NCI-H2171 (cell line): ENCODE results near the gene C2CD2L.
A peak's percentile ranks its signal among the peaks of the same experiment; 100 is the strongest.
"Not testable (repeated sequence)": the region's sequence is repeated elsewhere in the genome, so short reads cannot be mapped to it uniquely, and the experiment has no call there.

ENCODE experiments used
- DNase-seq: peaks from one replicate; lab custom pipeline; 2025; lab: John Stamatoyannopoulos, UW

Gene C2CD2L

DNA sequence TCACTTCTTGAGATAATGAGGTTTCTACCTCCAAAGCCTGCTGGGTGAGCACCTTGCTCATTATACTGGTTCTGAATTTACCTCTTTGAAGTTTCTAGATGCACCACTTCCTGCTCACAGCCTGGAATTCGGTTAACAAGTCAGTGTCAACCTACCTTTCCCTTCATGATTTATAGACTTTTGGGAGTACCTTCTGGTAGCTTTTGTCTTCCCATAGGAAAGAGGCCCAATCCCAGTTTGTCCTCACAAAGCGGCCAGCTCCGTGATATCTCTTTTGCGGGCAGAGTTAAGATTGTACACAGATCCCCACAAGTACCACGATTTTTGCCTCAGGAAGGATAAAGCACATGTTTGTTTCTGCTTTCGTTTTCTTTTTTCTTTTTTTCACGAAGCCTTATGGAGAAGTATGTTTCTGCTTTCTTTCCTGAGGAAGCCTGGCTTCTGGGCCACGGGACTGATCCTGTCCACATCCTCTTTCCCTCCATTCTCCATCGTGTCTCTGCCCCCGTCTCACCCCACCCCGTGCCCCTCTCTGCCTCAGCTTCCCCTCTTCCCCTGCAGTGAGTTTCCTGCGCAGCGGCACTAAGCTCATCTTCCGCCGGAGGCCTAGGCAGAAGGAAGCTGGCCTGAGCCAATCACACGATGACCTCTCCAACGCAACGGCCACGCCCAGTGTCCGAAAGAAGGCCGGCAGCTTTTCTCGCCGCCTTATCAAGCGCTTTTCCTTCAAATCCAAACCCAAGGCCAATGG is 8.5 kb downstream of the C2CD2L start:
- DNase-seq: no peak

DNA sequence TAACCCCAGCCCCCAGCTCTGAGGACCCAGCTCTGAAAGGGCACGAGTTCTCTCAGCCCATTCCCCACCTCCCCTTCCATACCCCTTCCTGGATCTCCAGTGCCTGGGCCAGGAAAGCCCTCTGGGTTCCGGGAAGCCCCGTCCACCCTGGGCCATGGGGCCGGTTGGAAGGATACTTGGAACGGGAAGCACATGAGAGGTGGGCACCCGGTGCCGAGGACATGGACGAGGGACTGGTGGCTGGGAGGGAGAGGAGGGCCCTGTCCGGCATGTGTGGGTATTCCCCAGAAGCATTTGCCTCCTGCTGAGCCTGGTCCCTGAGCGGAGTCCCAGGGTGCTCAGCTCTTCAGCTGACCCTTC is 9.1 kb downstream of the C2CD2L start:
- no peak for DNase-seq

DNA sequence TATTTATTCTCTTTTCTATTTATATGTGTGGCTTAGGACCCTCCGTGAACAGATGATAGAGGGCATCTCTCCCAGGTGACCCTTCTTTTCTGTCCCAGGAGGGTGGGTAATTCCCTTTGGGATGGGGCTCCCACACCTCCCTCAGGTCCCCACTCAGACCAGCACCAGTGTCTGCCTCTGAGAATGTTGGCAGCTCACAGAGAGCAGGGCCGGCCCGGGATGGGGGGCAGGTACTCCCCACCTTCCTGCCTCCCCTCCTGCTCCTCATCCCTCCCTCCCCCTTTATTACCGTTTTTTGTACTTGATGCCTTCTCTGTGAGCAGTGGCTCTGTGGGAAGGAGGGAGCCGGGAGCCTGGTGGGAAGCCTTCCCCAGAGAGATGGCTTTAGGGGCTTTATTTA is 9.5 kb downstream of the C2CD2L start:
- no peak for DNase-seq

DNA sequence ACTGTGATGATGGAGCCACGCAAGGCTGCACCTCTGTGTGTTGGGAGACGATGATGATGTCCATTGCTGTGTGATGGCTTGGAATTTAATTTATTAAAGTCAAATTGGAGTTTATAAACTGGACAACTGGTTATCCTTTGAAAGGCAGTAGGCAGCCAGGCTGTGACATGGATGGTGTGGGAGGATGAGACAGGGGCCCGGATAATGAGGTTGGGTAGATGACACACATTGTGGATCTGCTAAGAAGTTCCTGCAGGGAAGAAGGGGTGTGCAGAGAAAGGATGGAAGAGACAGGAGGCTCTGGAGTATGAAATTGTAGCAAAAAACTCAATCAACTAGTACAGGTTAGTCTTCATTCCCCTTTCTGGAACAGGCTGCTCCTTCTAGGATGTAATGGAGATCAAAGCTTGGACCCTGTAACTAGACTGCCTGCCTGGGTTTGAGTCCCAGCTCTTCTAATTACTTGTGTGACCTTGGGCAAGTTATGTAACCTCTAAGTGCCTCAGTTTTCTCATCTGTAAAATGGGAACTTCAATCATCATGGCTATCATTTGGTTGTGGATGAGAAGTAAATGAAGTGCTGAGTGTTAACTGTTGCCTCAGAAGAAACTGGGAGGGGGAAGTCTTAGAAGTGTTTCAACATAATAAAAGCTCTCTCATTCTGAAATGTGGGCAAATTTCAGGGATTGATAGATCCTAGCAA is 10.0 kb downstream of the C2CD2L start:
- DNase-seq: no peak

DNA sequence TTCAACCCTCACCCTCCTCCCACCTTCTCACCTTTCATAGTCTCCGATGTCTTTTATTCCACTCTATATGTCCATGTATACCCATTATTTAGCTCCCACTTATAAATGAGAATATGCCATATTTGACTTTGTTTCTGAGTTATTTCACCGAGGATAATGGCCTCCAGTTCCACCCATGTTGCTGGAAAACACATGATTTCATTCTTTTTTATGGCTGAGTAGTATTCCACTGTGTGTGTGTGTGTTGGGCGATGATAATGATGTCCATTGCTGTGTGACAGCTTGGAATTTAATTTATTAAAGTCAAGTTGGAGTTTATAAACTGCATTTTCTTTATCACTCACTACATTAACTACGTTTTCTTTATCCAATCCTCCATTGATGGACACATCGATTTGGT is 11.1 kb downstream of the C2CD2L start:
- no peak for DNase-seq

DNA sequence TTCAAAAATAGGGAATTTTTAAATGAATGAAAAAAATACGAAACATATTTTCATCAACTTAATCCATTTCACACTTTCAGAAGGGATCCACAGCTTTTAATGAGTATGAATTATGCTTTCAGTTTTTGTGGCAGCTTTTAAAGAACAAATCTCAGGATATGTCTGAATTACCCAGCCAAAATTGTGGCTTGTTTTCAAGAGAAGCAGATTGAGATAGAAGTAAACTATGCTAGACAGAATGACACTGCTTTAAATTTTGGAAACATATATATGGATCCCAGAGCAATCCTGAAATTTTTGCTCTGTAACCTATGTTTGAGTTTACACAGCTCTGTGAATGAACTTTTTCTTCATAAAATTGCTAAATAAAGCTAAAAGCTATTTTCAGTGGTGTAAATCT is 11.8 kb downstream of the C2CD2L start:
- DNase-seq: no peak

DNA sequence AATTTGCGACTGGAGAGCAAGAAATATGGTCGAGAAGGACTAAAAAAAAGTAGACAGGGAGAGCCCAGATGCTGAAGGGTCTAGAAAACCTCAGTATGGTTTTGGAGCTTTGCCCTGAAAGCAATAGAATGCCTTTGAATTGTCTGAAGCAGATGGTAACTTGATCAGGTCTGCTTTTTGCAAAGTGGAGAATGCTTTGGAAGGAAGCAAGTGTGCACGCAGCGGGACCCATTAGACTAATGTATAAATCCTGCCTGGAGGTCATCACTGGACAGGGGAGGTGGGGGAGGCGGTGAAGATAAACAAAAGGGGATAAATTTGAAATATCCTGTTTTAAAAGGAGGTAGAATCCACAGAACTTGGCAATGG is 13.5 kb downstream of the C2CD2L start:
- no peak for DNase-seq

DNA sequence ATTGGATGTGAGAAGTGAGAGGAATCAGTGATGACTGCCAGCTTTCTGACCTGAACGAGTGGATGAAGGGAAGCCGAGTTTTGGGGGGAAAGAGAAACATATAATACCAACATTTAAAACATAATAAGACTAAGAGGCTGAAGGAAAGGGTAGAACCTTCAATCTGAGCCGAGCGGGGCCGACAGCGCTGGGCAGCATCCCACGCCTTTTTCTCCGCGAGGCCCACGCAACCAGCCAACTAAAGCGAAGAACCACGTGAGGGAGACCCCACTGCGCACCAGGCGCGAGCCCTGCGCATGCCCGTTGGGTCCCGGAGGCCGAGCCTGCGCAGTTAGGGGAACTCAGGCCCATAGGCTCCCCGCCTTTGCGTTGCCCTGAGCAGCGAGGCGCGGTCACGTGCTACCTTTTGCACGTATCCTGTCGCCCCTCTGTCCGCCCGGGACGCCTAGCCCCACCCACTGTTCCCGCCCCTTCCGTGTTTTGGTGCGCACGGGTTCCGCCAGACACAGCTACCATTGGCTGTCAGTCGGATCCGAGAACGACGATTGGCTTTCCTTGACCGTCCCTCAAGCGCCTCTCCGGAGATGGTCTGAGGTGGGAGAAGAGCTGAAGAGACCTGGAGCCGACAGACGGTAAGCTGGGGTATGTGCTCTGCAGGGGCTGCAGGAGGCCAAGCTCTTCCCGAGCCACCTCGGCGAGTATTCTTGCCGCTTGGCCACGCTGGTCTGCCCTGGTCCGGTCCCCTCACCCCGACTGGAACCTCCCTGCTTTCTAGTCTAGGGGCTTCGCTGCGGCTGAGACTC is 14.1 kb downstream of the C2CD2L start, which contains the start of gene HINFP:
Gene HINFP (plus strand): TSS at position 573 of the 803 bp plus-strand sequence. CDS start 5,365 bp downstream, outside the sequence.
- DNase-seq: peak; percentile 90

DNA sequence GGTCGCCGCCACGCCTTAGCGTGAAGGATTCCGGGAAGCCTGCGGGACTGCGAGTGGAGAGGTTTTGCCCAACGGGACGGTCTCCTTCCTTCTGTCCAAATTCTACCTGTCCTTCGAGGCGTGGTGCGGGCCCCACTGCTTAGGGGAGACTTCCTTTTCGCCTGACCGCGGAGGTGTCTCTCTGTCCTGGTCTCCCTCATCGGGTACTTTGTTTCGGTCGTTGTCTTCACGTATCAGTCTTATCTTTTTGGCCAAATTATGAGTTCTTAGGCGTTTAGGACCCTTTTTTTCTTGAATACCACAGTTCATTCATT is 14.6 kb downstream of the C2CD2L start:
- no peak for DNase-seq

DNA sequence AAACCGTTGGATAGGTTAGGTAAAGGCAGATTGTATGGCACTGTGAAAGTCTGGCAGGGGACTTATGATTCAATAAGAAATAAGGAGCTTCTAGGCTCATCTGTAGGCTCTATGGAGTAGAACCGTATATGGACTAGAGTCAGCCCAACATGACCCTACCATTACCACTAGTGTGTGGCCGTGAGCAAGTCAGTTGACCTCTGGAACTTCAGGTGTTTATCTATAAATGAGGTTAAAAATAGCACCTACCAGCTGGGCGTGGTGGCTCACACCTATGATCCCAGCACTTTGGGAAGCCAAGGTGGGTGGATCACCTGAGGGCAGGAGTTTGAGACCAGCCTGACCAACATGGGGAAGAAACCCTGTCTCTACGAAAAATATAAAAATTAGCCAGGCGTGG is 18.7 kb downstream of the C2CD2L start:
- DNase-seq: no peak

DNA sequence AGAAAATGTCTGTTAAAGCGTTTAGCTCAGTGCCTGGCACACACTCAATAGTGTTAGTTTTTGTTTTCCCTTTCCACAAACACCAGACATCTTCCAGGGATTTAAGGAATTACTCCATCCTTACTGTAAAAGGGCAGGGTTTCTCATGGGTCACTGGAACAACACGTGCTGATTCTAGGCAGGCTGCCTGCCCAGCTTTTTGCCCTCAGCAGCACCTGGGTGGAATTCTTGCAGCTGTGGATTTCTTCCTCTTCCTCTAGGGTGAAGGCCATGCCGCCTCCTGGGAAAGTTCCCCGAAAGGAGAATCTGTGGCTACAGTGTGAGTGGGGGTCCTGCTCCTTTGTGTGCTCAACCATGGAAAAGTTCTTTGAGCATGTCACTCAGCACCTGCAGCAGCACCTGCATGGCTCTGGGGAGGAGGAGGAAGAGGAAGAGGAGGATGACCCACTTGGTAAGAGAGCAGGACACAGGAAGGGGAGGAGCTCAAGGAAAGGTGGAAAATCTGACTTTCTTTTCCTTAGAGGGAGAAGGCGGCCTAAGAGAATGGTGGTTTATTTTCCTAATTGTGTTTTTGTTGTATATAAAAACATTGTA is 19.6 kb downstream of the C2CD2L start:
- DNase-seq: no peak

DNA sequence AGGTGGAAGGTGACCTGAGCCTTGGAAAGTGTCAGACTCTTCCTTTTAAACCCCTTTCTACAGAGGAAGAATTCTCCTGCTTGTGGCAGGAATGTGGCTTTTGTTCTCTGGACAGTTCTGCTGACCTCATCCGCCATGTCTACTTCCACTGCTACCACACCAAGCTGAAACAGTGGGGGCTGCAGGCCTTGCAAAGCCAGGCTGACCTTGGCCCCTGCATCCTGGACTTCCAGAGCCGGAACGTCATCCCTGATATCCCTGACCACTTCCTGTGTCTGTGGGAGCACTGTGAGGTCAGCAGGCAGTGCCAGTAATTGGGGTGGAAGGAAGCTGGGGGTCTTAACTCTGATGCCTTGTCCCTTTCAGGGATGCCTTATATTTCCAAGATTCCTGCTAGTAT is 23.5 kb downstream of the C2CD2L start:
- DNase-seq: no peak

DNA sequence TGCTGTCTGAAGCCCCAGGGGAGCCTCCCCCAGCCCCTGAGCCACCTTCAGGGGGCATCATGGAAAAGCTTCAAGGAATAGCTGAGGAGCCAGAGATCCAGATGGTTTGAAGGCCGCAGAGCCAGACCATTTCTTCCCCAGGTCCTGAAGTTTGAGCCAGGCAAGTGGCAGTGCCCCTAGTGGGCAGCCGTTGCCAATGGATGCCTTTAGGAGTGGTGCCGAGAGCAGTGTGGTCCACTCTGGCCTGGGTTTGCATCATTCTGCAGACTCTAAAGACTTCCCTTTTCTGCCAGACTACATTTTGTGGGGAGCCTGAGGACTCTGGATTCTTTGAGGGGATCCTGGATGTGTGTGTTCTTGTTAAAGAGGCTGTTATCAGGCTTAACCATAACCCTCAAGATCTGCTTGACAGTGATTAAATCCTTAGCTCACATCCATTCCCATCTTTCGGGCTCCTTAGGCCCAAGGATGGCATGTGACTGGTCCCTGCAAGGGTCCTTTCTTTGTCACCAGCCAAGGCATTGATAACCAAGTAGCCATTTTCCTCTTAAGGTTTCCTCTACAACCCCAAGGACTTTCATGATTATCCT is 27.3 kb downstream of the C2CD2L start:
- DNase-seq: no peak

DNA sequence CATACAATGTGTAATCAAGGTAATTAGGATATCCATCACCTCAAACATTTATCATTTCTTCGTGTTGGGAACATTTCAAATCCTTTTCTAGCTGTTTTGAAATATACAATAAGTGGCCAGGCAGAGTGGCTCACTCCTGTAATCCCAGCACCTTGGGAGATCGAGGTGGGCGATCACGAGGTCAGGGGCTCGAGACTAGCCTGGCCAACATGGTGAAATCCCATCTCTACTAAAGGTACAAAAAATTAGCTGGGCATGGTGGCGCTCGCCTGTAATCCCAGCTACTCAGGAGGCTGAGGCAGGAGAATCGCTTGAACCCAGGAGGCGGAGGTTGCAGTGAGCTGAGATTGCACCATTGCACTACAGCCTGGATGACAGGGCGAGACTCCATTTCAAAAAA is 32.1 kb downstream of the C2CD2L start:
- not testable (repeated sequence) for DNase-seq

DNA sequence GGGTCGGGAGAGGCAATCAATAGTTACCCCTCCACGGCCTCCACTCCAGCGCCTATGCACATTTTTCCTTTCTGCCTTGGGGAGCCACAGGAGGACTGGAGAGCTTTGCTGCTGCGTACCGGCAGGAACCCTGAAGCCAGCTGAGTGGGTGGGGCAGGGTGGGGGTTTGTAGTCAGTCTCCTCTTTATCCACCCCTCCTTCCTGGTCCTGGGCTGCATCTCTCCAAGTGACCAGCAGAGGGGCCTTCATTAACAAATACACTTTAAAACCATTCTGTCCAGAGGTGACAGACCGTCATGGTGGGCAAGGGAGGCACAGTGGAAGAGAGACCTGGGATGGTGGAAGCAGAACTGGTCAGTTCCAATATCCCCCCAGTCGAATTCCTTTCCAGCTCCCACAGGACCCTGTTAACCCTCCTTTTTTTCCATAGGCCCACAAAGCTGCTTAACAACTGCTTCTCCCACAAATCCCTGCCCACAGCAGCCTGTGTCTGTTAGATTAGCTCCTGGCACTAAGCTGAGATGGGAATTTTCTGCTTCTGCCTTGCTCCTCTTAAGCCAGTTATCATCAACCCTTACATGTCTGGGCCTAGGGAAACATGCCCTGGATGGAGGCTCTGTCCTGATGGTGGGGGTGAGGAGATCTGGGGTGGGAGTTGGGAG is 37.8 kb downstream of the C2CD2L start:
- DNase-seq: no peak

DNA sequence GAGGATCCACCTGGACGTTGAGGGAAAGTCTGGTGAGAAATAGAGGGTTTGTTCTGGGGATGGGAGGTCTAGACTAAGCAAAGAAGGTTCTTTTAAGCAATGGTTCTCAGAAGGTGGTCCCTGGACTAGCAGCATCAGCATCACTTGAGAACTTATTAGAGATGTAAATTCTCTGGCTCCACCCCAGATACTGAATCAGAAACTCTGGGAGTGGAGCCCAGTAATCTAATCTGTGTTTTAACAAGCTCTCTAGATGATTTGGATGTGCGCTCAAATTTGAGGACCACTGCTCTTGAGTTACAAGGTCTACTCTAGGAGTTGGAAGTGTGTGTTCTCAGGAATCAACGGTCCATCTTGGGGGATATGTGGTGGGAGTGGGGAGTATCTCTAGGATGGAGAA is 38.4 kb downstream of the C2CD2L start:
- DNase-seq: no peak

DNA sequence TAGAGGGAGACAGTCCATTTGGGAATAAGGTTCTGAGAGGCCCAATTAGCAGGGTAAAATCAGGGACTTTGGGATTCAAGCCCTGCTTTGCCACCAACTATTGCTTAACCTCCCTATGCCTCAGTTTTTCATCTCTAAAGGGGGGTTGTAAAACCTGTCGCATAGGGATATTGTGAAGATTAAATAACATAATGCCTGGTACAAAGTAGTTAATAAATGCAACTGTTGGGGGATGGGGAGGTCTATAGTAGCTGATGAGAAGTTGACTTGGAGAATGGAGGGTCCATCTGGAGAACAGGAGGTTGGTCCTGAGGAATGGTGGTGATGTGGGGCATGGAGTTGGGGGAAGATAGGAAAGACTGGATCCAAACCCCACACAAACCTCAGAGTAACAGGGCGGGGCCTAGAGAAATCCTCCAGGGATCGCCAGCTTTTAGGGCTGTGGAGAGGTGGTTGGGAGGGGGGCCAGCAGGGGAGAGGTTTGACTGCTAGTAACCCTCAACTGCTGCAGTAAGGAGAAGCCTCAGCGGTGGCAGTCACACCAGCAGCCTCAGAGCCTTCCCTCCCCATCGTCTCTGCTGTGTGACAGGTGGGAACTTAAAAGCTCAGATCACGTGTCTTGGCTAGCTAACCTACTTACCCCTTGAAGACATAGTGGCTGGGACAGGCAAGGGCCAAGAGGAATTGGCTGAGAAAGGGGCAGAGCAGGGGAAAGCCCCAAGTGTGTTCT is 40.6 kb downstream of the C2CD2L start:
- peak; percentile 10 for DNase-seq

DNA sequence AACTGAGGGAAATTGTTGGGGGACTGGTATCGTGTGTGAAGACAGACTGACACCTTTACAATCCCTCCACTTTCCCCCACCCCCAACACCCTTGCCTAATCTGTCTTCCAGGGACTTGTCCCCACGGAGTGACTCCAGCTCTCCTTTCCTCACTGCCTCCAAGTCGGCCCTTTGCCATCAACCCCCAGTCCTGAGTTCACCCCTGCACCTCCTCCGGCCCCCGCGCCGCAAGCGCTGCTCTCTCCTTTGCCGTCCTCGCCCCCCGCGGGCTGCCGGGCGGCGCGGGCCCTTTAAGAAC is 41.5 kb downstream of the C2CD2L start:
- DNase-seq: no peak

DNA sequence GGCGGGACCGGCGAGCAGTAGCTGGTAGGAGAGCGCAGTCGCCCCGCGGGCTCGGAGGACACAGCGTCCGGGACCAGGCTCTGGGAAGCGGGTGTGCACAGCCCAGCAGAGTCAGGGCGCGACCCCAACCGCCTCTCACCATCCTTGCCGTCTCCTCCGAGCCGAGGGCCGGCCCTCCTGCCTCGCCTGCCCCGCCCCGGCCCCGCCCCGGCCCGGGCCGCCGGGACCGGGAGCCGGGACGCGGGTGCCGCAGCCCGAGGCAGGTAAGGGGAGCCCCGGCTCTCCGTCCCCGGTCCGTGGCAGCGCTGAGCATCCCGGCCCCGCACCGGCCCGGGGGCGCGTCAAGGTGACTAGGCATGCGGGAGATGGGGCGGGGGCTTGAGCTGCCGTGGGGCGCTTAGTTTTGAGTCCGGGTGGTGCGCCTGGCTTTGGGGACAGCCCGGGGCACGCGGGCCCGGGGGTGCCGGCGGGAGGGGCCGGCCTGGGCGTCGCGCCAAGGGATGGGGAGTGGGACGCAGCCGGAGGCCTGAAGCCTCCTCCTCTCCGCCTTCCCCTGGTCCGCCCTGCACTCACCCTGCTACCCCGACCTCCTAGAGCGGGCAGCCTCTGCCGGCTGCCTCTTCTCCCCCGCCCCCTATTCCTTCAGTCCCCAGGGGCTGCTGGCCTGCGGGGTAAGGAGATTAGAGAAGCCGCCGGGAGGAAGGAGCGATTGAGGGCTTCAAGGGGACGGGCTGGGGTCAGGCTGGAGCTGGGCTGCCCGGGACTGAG is 42.1 kb downstream of the C2CD2L start, which contains the start of gene ABCG4:
Gene ABCG4 (plus strand): TSS at position 35 of the 768 bp plus-strand sequence. CDS start 914 bp downstream, outside the sequence.
- no peak for DNase-seq

DNA sequence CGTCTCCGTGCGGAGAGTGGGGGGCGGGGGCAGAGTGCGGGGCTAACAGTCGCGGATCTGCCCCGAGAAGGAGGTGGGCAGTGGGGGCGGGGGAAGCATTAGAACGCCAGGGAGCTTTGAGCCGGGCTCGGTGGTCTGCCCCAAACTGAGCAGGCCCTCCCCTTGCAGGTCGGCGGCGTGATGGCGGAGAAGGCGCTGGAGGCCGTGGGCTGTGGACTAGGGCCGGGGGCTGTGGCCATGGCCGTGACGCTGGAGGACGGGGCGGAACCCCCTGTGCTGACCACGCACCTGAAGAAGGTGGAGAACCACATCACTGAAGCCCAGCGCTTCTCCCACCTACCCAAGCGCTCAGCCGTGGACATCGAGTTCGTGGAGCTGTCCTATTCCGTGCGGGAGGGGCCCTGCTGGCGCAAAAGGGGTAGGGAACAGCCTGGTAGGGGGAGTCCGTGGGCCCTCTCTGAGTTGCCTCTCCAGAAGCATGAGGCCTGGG is 42.7 kb downstream of the C2CD2L start:
- no peak for DNase-seq
